GM18508 (cell line): ENCODE data around the gene ZBTB7C.

ENCODE experiments used
- ATAC-seq: cut with Tn5 transposase; IDR thresholded peaks from one replicate; pipeline ENCODE4 v1.9.1; 2021; ENCODE audit warnings: moderate number of reproducible peaks; ENCODE audit not compliant: insufficient read depth, unreplicated experiment

Gene ZBTB7C

GRCh38 chr18:48084041-48084757 lies 325.0 kb downstream of the ZBTB7C start:
- no peak for ATAC-seq

- ATAC-seq: no peak
Measured at GRCh38 chr18:48080546-48080945, 328.6 kb downstream of the ZBTB7C start.

GRCh38 chr18:48079885-48080284 lies 329.3 kb downstream of the ZBTB7C start:
- ATAC-seq: no peak

GRCh38 chr18:48078448-48078847 lies 330.7 kb downstream of the ZBTB7C start:
- ATAC-seq: no peak

- no peak for ATAC-seq
Measured at GRCh38 chr18:48077291-48077690, 331.9 kb downstream of the ZBTB7C start.

GRCh38 chr18:48076461-48076860 lies 332.7 kb downstream of the ZBTB7C start:
- no peak for ATAC-seq

- no peak for ATAC-seq
Measured at GRCh38 chr18:48075707-48076093, 333.5 kb downstream of the ZBTB7C start.

GRCh38 chr18:48074929-48075706 lies 334.1 kb downstream of the ZBTB7C start:
- ATAC-seq: no peak

GRCh38 chr18:48073211-48073930 lies 335.8 kb downstream of the ZBTB7C start:
- no peak for ATAC-seq

- ATAC-seq: no peak
Measured at GRCh38 chr18:48072428-48073204, 336.6 kb downstream of the ZBTB7C start.

- ATAC-seq: no peak
Measured at GRCh38 chr18:48068916-48069445, 340.2 kb downstream of the ZBTB7C start.

- no peak for ATAC-seq
Measured at GRCh38 chr18:48066225-48066652, 342.9 kb downstream of the ZBTB7C start.

GRCh38 chr18:48065601-48065995 lies 343.6 kb downstream of the ZBTB7C start:
- no peak for ATAC-seq

GRCh38 chr18:48064978-48065600 lies 344.1 kb downstream of the ZBTB7C start:
- no peak for ATAC-seq

- ATAC-seq: no peak
Measured at GRCh38 chr18:48061781-48062570, 347.2 kb downstream of the ZBTB7C start.

GRCh38 chr18:48060970-48061369 lies 348.2 kb downstream of the ZBTB7C start:
- no peak for ATAC-seq

GRCh38 chr18:48060346-48060745 lies 348.8 kb downstream of the ZBTB7C start:
- no peak for ATAC-seq

GRCh38 chr18:48059455-48060010 lies 349.6 kb downstream of the ZBTB7C start:
- no peak for ATAC-seq

GRCh38 chr18:48058486-48058885 lies 350.7 kb downstream of the ZBTB7C start:
- ATAC-seq: no peak
